HG03159 (cell line): ENCODE results near the gene CCDC85A.
A peak's percentile ranks its signal among the peaks of the same experiment; 100 is the strongest.
"Not testable (repeated sequence)": the region's sequence is repeated elsewhere in the genome, so short reads cannot be mapped to it uniquely, and the experiment has no call there.

Experiments
- ATAC-seq: cut with Tn5 transposase; IDR thresholded peaks from one replicate; pipeline ENCODE4 v1.9.1; 2021; ENCODE audit warnings: mild to moderate bottlenecking, moderate library complexity; ENCODE audit not compliant: unreplicated experiment

Gene CCDC85A

DNA sequence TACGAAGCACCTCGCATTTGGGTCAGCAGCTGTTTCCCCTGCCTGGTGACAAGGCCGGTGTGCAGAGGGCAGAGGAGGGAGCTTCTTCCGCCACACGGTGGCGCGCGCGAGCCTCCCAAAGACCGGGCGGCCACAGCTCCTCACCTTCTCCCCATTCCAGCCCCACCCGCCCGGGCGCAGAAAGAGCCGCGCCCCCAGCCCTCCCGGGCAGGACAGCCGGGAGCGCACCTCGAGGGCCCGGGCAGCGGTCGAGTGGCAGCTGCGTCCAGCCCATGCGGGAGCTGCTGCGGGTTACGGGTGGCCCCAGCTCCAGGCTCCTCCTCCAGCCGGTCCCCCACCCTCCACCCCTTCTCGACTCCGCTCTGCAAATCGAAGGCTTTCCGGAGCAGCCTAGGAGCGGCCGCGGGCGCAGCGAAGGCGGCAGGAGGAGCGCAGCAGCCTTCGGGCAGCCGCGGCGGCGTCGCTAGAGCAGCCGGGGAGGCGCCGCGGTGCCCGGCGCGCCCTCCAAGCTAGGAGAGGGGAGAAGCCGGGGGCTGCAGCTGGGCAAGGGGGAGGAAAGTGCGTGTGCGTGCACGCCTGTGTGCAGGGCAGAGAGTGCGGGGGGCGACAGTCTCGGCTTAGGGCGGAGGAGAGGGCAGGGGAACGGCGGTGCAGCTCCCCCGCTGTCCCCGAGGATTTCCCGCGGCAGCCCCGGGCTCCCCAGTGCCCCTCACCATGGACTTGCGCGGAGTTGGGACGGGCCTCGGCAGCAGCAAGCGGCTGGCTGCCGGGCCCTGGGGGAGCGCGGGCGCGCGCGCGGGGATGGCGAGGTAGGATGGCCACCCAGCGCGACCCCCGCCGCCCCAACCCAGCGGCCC lies at the start of gene CCDC85A:
Gene CCDC85A, plus strand, starts transcription at position 348 of the 857 bp plus-strand sequence. CDS start 635 bp downstream, outside the sequence.
- peak; percentile 96 for ATAC-seq

DNA sequence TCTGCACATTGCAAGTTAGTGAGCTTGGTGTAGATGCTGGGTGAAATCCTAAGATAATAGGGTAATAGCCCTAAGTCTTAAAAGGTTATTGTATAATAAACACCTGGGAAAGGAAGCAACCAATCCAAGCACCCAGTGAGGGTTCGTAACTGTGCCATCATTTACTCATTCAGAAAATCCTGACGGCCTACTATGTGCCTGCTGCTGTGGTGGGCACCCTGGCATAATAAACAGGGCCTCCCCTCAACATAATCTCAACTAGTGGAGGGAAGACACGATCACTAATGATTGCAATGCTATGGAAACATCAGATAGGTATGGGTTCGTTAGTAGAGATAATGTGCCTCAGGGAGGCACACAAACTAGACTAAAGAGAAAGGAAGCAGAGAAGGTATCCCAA lies 48.9 kb upstream of the CCDC85A start:
- ATAC-seq, result no peak

DNA sequence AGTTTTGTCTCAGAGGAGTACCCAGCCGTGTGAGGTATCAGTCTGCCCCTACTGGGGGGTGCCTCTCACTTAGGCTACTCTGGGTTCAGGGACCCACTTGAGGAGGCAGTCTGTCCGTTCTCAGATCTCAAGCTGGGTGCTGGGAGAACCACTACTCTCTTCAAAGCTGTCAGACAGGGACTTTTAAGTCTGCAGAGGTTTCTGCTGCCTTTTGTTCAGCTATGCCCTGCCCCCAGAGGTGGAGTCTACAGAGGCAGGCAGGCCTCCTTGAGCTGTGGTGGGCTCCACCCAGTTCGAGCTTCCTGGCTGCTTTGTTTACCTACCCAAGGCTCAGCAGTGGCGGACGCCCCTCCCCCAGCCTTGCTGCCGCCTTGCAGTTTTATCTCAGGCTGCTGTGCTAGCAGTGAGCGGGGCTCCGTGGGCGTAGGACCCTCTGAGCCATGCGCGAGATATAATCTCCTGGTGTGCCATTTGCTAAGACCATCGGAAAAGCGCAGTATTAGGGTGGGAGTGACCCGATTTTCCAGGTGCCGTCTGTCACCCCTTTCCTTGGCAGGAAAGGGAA lies 41.2 kb upstream of the CCDC85A start:
- ATAC-seq, result not testable (repeated sequence)

DNA sequence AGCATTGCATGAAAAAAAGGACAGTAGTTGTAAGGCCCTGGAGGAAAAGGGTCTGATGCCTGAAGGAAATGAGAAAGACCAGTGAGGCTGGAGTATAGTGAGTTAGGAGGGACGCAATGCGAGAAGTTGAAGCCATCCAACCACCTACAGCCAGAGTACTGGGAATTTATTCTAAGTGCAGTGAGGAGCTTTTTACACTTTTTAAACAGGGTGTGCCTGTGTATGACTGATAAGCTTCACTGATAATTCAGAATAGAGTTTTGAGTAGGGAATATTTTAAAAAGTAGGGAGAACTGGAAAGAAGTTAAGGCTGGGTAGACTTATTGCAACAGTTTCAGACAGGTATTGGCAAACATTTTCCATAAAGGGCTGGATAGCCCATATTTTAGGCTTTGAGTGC lies 35.9 kb upstream of the CCDC85A start:
- ATAC-seq, result no peak

DNA sequence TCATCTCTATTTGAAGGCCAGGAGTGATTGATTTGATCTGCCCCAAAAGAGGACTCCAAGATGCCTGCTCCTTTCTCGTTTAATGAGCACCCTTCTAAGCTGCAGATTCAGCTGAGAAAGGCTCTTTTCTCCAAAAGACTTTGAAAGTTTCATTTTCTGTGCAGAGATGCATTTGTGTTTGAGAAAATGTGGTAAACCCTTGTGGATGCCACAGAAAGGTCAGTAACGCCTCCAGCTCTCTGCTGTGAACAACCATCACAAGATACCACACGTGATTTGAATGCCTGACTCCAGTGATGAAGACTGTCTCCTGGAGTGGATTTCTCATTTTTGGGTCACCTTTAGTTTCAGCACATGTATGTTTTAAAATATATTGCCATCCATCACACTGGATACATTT lies 35.0 kb upstream of the CCDC85A start:
- no peak for ATAC-seq

DNA sequence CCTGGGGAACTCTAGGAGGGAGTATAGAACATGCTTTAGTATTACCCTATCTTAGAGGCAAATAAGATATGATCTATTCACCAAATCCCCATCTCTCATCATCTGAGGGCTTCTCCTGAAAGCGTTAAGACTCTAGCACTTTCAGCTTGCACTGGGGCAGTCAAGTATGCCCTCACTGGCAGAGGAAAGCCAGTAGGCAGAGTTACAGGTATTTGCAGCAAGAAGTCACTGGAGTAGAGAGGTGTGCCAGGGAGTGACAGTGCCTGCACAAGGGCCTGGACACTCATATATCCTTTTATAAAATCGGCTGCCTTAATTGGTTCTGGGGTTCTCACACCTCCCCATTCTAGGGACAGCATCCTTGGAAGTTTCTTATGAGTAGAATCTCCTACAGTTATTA lies 31.9 kb upstream of the CCDC85A start:
- ATAC-seq, result no peak

DNA sequence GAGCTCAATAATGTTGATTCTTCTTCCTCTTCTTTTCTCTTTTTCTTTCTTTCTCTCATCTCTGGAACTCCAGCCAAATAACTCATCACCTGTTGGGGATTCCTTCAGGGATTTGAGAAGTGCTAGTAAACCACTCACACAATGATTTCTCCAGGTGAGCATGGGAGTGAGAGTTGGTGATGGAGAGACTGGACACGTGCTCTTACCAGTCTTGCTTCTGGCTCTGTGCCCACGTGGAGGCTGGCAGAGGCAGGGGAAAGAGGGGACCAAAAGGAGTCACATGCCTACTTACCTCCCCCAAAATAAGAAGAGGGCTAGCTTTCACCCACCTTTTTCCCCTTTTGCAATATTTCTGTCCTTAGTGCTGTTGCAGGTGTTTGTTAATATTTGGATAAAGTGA lies 28.6 kb upstream of the CCDC85A start:
- no peak for ATAC-seq

DNA sequence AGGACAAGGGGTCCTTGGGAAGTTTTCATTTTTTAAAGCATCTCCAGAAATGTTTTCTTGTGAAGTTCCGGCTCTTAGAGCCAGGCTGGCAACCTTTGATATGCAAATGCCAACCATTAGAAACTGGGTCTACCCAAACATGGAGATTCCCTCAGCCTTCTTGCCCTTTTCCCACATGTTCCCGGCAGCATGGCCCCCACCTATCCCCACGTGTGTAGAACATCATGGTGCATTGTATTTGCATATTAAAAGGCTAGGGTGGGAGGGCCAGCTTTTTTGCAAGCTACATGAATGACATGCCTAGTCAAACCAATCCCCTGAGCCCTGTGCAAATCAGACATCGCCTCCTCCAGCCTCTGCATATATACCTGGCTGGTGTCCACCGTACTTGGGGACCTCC lies 23.9 kb upstream of the CCDC85A start:
- ATAC-seq, result not testable (repeated sequence)

DNA sequence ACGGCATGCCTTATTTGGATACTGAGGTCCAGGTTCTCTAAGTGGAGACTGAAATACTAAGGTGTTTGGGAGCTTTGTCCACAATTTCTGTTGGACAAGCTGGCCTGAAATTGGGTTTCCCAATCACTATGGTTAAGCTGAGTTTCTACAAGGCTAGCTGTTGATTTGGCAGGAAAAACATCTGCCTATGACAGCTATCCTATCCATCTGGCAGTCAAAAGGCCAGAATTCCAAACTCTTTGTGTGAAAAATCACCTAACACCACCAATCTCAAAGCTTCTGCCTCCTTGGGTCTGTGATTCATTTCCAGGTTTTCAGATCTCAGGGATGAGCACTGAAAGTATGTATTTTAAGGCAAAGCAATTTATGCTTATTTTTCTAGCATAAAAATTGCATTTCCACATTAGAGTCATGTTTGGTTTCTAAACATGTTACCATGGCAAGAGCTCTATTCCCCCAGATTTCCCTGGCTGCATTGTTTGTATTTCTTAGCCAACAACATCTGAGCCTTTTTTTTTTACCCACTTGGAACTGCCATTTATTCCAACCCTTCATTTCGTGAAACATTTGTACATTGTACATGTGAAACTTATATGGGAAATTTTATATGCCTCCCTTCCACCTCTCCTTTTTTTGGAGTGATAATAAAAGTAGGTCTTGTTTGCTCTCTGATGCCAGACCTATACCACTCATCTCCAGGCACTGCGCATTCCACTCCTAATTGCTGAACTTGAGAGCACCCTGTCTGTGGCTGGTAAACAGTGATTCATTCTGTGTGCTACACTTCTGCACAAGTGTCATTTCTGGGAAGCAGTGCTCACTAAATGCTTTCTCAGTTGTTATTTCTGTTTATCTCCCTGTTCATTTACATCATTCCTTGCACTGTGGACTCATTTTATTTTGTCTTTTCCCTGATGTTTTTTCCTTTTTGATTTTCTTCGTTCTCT lies 15.9 kb upstream of the CCDC85A start:
- ATAC-seq, result no peak

DNA sequence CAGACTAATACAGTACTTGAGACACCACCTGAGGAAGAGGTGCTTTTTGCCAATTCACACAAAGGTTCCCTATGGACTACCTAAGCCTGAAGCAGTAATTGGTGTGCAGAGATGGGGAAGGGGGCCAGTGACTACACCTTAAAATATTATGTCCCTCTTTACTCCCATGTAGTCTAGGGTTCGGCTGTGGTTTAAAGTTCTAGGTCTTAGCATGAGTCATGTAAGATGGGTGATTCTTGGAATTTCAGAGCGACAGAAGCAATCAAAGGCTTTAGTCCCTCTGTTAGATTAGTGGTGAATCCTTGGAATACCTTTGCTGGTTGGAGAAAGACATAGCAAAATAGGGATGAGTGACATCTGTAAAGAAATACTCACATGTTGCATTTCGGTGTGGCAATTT lies 14.3 kb upstream of the CCDC85A start:
- ATAC-seq, result no peak

DNA sequence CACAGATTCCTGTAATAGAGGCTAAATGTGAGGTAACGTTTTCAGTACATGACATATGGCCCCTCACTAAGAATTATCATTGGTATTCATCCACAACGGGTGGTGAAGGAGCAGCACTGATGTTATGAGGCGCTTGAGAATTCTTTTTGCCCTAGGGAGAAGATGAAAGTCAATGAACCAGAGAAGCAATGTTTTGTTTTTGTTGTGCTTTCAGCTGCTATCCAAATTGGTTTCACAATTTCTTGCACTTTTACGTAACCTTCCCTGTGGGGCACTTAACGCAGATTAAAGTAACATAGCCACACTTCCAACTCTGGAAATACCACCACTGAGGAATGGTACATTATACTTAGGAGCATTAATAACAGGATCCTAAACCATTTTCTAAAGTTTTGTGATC lies 13.3 kb upstream of the CCDC85A start:
- ATAC-seq, result no peak

DNA sequence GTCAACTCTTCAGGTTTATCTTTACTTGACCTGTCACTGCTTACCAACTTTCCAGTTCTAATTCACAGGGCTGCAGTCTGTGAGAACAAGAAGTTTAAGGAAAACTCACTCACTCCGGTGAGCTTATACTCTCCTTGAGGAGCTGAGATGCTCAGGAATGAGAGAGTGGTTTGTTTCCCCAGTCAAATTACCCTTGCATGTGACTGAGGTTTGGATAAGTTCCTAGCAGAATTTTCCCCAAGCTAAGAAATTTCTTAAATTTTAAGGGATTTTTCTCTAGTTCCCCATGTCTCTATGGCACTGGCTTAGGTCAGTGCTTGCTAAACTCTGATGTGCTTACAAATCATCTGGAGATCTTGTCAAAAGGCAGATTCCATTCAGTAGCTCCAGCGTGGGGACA lies 12.8 kb upstream of the CCDC85A start:
- no peak for ATAC-seq

DNA sequence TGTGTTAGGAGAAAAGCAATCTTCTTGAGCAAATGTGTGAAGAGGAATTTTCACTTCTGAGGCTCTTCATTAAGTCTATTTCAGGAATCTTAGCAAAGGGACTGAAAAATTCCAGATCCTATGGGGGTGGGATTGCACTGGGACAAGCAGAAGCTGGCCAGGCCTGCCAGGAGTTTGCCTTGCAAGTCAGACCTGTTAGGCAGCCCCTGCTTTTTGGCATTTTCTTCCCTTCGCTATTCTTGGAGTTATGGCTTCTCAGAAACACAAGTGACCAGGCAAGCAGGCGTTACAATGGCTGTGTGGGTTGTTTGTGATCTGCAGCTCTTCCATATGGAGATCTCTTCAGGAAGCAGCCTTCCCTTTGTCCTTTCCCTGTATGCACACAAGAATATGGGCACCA lies 8.0 kb upstream of the CCDC85A start:
- ATAC-seq, result no peak

DNA sequence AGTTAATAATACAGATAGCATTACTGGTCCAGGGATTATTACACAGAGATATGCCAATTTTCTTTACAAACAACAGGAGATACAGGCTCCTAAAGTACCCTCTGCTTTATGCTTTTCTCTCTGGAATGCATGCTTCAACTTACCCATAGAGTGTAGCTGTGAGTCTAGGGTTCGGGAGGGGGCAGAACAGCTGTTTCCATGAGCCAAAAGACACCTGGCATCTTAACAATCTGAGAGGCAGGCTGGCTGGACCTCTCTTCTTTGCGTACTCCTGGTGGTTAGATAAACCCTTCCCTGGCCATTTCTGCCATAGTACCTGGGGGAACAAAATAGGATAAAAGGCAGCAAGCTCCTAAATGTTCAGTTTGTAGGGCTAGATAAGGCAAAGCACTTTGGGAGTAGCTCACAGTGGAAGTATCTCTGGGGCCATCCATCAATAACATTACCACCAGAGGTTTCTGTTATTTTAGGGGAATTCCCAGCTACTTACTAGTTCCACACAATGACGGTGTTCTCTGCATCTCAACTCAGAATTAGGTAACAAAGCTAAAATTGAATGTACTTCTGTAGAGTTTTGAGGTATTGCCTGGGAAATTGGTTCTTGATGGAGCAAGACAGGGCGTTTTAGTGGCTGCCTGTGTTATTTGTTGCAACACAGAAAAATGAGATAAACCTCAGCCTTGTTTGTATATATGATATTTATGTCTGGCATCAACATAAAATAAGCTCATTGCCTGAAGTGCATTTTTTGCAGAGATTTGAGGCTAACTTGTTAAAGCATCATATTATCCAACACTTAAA lies 6.2 kb upstream of the CCDC85A start:
- ATAC-seq, result peak; percentile 83

DNA sequence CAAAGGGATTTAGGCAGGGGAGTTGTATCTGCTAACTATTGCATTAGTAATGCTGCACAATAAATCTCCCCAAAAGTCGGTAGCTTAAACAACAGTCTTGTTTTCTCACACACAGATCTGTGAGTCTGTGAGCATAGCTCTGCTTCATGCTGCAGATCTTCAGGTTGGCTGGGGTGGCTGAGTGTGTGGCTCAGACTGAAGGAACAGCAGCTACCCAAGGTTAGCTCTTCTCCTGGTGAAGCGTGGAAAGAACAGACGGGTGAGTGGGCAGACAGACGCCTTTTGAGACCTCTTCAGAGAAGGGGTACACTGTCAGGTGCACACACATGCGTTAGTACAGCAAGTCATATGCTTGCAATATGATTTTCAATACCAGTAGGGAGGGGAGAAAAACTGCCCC lies 3.9 kb upstream of the CCDC85A start:
- no peak for ATAC-seq

DNA sequence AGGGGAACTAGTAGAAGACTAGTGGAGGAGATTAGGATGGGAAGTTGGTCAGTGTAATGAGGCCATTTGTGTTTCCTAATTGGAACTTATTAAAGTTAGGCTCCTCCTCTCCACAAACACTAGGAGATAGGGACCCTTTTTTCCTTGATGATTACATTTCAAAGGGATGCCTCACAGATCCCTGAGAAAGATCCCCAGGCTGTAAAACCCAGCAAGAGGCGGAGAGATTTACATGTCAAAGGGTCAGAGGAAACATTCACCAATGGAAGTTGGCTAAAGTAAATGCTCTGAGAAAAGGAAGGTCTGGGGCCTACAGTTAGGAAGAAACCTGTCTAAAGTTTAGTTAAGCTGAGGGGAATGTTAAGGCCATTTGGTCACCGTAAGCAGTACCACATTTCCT lies 1.4 kb upstream of the CCDC85A start:
- ATAC-seq, result no peak

DNA sequence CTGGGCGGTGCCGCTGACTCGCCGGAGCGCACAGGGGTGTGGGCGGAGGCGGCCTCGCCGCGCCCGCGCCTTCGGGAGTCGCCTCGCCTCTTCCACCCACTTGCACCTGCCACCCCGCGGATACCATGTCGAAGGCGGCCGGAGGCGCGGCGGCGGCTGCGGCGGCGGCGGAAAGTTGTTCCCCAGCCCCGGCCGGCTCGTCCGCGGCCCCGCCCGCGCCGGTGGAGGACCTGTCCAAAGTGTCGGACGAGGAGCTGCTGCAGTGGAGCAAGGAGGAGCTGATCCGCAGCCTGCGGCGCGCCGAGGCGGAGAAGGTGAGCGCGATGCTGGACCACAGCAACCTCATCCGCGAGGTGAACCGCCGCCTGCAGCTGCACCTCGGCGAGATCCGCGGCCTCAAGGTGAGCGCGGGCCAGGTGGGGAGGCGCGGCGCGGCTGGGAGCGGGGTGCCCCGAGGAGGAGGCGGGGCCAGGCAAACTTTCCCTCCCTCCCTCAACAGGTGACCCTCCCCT lies 766 bp downstream of the CCDC85A start:
- peak; percentile 9 for ATAC-seq

DNA sequence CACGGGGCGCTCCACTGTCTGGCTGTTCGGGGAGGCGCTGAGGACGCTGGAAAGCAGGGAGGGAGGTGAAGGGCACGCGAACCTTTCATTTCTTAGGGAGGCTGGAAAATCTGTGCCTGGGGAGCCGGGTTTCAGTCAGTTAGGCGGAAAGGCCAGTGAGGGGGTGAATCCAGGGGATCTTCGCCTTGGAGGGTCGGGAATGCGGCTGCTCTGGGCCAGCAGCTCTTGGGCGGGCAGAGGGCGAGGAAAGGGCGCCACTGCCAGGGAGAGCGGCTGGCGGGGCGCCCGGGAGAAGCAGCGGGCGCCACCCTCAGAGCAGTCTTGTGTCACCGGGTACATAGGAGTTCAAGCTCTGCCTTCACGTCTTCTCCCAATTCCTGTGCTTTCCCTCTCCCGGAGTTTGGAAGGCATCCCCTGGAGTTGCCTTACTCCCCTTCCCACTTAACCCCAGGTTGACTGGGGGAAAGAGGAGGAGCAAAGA lies 1.4 kb downstream of the CCDC85A start:
- ATAC-seq, result no peak

DNA sequence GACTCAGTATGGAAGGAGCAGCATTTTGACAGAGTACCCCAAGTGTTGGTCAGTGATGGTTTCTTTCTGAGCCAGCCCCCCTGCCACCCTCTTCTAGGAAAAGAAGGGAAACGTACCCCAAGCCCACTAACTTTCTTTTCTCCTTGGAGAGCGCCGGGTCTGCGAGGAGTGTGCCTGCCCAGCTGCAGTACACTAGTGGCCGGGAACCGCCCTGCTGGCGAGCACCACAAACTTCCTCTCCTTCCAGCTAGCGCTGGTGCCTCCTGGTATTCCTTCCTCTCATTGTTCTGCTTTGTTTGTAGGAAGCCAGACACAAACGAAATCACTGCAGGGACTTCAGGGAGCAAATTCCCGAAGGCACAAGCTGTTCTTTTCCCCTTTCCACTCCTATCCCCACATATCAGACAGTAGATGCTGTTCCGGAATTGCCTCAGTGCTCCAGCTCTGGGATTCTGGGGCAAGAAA lies 1.8 kb downstream of the CCDC85A start:
- ATAC-seq, result no peak

DNA sequence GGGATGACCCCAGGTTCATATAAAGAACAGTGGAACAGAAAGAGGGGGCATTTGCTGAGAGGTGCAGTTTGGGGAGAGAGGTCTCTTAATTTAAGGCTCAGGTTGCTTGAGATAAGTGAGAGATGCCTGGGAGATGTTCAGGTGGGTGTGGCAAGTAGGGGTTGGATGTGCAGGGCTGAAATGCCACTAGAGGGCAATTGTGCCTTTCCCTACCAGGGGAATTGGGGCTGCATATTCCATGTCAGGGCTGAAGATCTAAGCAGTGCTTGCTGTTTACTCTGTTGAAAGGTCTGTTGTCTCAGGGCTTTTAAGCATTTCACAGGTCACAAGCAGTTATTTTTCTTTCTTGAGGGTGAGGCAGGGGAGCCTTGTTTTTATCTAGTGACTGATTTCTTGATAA lies 7.8 kb downstream of the CCDC85A start:
- ATAC-seq, result no peak
